ENCODE data around the gene DYSF.

The DYSF gene

GRCh38 chr2:71691747-71692441 is 238.5 kb downstream of the DYSF start:
- DNase-seq (ENCODE audit: low read depth, low spot score), result no peak

GRCh38 chr2:71692621-71693277 is 239.4 kb downstream of the DYSF start:
- DNase-seq (ENCODE audit: low read depth, low spot score), result no peak

GRCh38 chr2:71693286-71694270 is 240.2 kb downstream of the DYSF start:
- DNase-seq (ENCODE audit: low read depth, low spot score), result no peak

DNA sequence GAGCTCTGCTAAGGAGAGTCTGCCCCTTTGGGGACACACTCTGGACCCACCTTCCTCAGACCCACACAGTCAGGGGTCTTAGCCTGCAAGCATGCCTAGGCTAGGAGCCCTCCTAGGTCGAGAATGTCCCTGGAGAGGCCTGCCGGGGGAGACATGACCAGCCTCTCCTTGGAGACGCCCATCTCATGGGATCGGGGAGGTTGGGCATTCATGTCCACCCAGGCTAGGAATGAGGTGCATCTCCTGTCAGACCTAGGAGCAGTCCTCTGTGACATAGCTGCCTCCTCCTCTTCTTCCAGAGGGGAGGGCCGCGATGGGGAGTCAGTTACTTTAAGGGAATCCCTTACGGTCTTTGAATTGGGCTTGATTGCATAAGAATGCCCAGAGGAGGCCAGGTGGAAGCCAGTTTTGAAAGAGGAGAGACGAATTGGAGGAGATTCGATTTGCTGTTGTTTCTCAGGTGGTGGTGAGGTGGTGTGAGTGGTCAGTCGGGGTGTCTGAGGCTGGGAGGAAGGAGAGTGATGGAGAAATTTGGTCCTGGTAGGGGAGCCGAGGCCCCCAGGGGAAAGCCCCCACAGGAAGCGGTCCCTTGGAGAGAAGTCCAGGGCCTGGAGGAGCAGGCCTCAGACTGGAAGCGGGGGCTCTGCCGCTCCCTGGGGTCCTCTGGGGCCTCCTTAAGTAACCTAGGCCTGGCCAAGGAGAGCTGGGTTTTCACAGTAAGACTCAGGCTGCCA is 241.3 kb downstream of the DYSF start:
- no peak for DNase-seq (ENCODE audit: low read depth, low spot score)

- DNase-seq (ENCODE audit: low read depth, low spot score), result no peak
Observed at GRCh38 chr2:71695235-71696120, 242.1 kb downstream of the DYSF start.

GRCh38 chr2:71696381-71696780 is 243.0 kb downstream of the DYSF start:
- no peak for DNase-seq (ENCODE audit: low read depth, low spot score)

DNA sequence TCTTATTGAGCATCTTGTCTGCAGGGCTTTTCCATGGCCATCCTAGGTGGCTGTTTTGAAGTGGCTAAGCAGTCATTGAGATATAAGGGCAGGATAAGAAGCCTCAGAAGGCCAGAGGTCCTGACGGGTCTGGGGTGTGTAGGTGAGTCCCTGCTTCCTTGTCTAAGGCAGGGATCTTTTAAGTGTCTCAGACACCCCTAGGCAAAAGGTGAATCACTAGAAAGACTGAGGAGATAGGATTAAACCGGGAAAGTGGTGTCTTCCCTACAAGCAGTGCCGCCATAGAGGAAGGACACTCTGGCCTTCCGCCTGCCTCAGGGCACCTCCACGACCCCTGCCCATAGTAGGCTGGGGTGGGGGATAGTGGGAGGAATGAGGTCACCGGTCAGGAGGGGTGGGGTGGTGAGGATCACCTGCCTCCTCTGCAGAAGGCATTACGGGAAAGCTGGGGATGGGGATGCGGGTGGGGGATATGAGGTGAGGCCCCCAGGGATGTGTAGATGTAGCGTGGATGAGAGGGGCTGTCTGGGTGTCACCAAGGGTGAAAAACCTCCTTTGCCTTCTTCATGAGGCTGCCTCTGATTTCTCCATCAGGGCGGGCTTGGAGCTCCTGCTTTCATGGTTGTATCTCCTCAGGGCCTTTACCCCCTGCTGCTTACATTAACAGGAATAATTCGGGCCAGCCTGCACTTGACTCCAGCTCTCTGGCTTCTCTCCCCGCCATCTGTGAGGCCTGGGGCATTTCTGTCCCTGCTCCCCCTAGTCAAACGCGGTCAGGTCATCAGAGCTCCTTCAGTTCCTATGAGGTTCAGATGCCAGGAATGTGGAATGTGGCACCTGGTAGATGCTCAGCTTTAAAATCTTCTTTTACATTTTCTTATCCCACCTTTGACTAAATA is 244.0 kb downstream of the DYSF start:
- no peak for DNase-seq (ENCODE audit: low read depth, low spot score)

GRCh38 chr2:71699428-71699827 is 246.1 kb downstream of the DYSF start:
- DNase-seq (ENCODE audit: low read depth, low spot score), result no peak

GRCh38 chr2:71700041-71700657 is 246.8 kb downstream of the DYSF start:
- peak; percentile 23 for DNase-seq (ENCODE audit: low read depth, low spot score)

GRCh38 chr2:71700658-71701397 is 247.5 kb downstream of the DYSF start:
- peak; percentile 65 for DNase-seq (ENCODE audit: low read depth, low spot score)

- DNase-seq (ENCODE audit: low read depth, low spot score), result no peak
Observed at GRCh38 chr2:71702071-71702970, 249.0 kb downstream of the DYSF start.

- DNase-seq (ENCODE audit: low read depth, low spot score), result no peak
Observed at GRCh38 chr2:71702971-71703898, 249.9 kb downstream of the DYSF start.

- DNase-seq (ENCODE audit: low read depth, low spot score), result no peak
Observed at GRCh38 chr2:71704131-71704561, 250.8 kb downstream of the DYSF start.

DNA sequence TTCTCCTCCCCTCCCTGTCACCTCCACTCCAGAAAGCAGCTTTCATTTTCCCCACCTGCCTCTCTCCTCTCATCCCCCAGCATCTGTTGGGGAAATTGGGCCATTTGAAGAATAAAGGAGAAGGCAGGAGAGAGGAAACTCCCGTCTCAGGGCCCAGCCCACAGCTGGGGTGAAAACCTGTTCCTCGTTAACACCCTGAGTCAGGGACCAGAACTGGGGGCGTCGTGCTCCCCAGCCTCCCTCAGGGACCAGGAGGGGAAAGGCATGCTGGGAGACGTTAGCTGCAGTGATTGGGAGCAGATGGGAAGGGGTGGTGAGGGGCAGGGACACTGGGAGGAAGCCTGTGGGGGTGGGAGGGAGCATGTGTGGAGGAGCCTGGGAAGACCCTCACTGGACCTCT is 251.3 kb downstream of the DYSF start:
- DNase-seq (ENCODE audit: low read depth, low spot score), result no peak

GRCh38 chr2:71705171-71705960 is 252.0 kb downstream of the DYSF start:
- no peak for DNase-seq (ENCODE audit: low read depth, low spot score)

Data from astrocyte of the hippocampus (primary cell).